ENCODE measurements around the gene CCDC74A.
"Not testable (repeated sequence)": the region's sequence is repeated elsewhere in the genome, so short reads cannot be mapped to it uniquely, and the experiment has no call there.

- TF ChIP-seq, protein P1, sequence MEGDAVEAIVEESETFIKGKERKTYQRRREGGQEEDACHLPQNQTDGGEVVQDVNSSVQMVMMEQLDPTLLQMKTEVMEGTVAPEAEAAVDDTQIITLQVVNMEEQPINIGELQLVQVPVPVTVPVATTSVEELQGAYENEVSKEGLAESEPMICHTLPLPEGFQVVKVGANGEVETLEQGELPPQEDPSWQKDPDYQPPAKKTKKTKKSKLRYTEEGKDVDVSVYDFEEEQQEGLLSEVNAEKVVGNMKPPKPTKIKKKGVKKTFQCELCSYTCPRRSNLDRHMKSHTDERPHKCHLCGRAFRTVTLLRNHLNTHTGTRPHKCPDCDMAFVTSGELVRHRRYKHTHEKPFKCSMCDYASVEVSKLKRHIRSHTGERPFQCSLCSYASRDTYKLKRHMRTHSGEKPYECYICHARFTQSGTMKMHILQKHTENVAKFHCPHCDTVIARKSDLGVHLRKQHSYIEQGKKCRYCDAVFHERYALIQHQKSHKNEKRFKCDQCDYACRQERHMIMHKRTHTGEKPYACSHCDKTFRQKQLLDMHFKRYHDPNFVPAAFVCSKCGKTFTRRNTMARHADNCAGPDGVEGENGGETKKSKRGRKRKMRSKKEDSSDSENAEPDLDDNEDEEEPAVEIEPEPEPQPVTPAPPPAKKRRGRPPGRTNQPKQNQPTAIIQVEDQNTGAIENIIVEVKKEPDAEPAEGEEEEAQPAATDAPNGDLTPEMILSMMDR (IDR thresholded peaks at IDR 0.05): peak; percentile 12; the same call in 1 of the 2 replicates
- TF ChIP-seq ZFX (IDR thresholded peaks at IDR 0.05; ENCODE audit: borderline replicate concordance): not testable (repeated sequence)
Observed at GRCh38 chr2:131516621-131517020, 11.1 kb upstream of the CCDC74A start.
